K562 (cell line): Measurements from ENCODE around the gene UPP1. TPM values are rescaled to one million over a fixed set of nuclear protein-coding genes. Genes with fewer than 3 reads are reported as not detected.

Source experiments
- AFF1 ChIP-seq, 2 experiments: fragments of 450-650 bp; IDR thresholded peaks; 2 replicates each; pipeline ENCODE4 v1.6.1; 2018; ENCODE audit warnings: mild to moderate bottlenecking in 2 of 2, low read depth in 1 of 2; ENCODE audit not compliant: partially characterized antibody in 2 of 2
- CEBPG ChIP-seq, 3 experiments: fragments of 200-800 bp in 1 of 3; sonication (Bioruptor generic) in 1 of 3; sonication (generic) in 1 of 3; formaldehyde crosslinking in 1 of 3; IDR thresholded peaks in 2 of 3; conservative IDR thresholded peaks in 1 of 3; 2 replicates each; pipeline versions ENCODE4 v1.6.1 to v1.8.0; 2016 to 2022; ENCODE audit warnings: missing compliant biosample characterization in 2 of 3, missing genetic modification characterization in 2 of 3, mild to moderate bottlenecking in 1 of 3, missing genetic modification reagents in 1 of 3
- CTBP1 ChIP-seq: fragments of 450-650 bp; IDR thresholded peaks from 2 replicates; pipeline ENCODE4 v1.6.1; 2016; ENCODE audit warnings: borderline replicate concordance
- HDAC6 ChIP-seq: IDR thresholded peaks from 2 replicates; pipeline ENCODE4 v1.6.1; 2012; ENCODE audit warnings: low read depth, mild to moderate bottlenecking, control low read depth, inconsistent platforms, low read length, moderate library complexity
- HDAC8 ChIP-seq: fragments of 450-650 bp; IDR thresholded peaks from 2 replicates; pipeline ENCODE4 v1.6.1; 2016; ENCODE audit warnings: mild to moderate bottlenecking, missing genetic modification characterization, moderate library complexity, missing compliant biosample characterization
- KHSRP ChIP-seq: fragments of 450-650 bp; IDR thresholded peaks from 2 replicates; pipeline ENCODE4 v1.6.1; 2017
- MCM2 ChIP-seq: fragments of 450-650 bp; IDR thresholded peaks from 2 replicates; pipeline ENCODE4 v1.6.1; 2017; ENCODE audit warnings: low read depth, mild to moderate bottlenecking
- MXD1 ChIP-seq: fragments of 250-450 bp; sonication (Bioruptor Pico); IDR thresholded peaks from 2 replicates; pipeline ENCODE4 v1.8.0; 2021; ENCODE audit warnings: borderline replicate concordance, mild to moderate bottlenecking, moderate library complexity; ENCODE audit not compliant: poor library complexity, severe bottlenecking
- PHF21A ChIP-seq: fragments of 450-650 bp; IDR thresholded peaks from 2 replicates; pipeline ENCODE4 v1.6.1; 2017; ENCODE audit warnings: low read depth, borderline replicate concordance
- PURB ChIP-seq: sonication (generic); formaldehyde crosslinking; IDR thresholded peaks from 2 replicates; pipeline ENCODE4 v1.9.0; 2021; ENCODE audit warnings: low read depth, mild to moderate bottlenecking, missing genetic modification reagents
- RAD51 ChIP-seq: fragments of 450-650 bp; IDR thresholded peaks from 2 replicates; pipeline ENCODE4 v1.7.1; 2016; ENCODE audit warnings: low read depth, mild to moderate bottlenecking, borderline replicate concordance
- SREBF1 ChIP-seq: fragments of 150-350 bp; IDR thresholded peaks from 2 replicates; pipeline ENCODE4 v1.6.1; 2014; ENCODE audit warnings: antibody characterized with exemption, low read depth, low read length, borderline replicate concordance
- ZNF133 ChIP-seq: fragments of 250-450 bp; sonication (Bioruptor Pico); IDR thresholded peaks from 2 replicates; pipeline ENCODE4 v1.4.0; 2020; ENCODE audit warnings: mild to moderate bottlenecking
- ZNF740 ChIP-seq, 3 experiments: fragments of 200-800 bp in 1 of 3; sonication (Bioruptor generic) in 1 of 3; sonication (generic) in 1 of 3; formaldehyde crosslinking in 1 of 3; IDR thresholded peaks; 2 replicates each; pipeline versions ENCODE4 v1.6.1 to v1.8.0; 2016 to 2022; ENCODE audit warnings: mild to moderate bottlenecking in 2 of 3, missing compliant biosample characterization in 2 of 3, missing genetic modification characterization in 2 of 3, missing genetic modification reagents in 1 of 3
- ZNF780A ChIP-seq: fragments of 250-450 bp; sonication (Bioruptor Pico); IDR thresholded peaks from 2 replicates; pipeline ENCODE4 v1.5.0; 2021; ENCODE audit warnings: mild to moderate bottlenecking
- ZNF830 ChIP-seq: fragments of 250-450 bp; sonication (Bioruptor Pico); IDR thresholded peaks from 2 replicates; pipeline ENCODE4 v1.5.0; 2021; ENCODE audit warnings: mild to moderate bottlenecking
- polyA plus RNA-seq, 8 experiments: library from polyadenylated mRNA; depleted of rRNA in 4 of 8; stranded (reverse) in 5 of 8; unstranded in 3 of 8; fragments of >200 nt; fragmentation: Nextera tagmentation in 2 of 8; fragmentation: Illumina TruSeq in 1 of 8; extraction: Ambion mirVana in 2 of 8; extraction: Trizol in 1 of 8; gene quantifications; 2 replicates each; pipeline versions ENCODE4 v1.2.1 to v1.2.3, GENCODE V29; 2011 to 2014; ENCODE audit warnings: inconsistent platforms in 1 of 8, missing spikeins in 1 of 8
- total RNA-seq, 7 experiments: library from RNA; depleted of rRNA in 6 of 7; stranded (reverse); fragments of >200 nt in 6 of 7; fragmentation: Illumina TruSeq in 2 of 7; extraction: Trizol in 2 of 7; gene quantifications; 2 replicates each; pipeline versions ENCODE4 v1.2.1 to v1.2.3, GENCODE V29; 2011 to 2021; ENCODE audit warnings: low replicate concordance in 1 of 7
- TF ChIP-seq, protein P1 (sequence below): sonication (generic); formaldehyde crosslinking; IDR thresholded peaks from 2 replicates; pipeline ENCODE4 v1.8.1; 2022; ENCODE audit warnings: missing genetic modification reagents
- TF ChIP-seq, protein P2 (sequence below), 2 experiments: fragments of 450-650 bp in 1 of 2; sonication (generic) in 1 of 2; formaldehyde crosslinking in 1 of 2; IDR thresholded peaks in 1 of 2; conservative IDR thresholded peaks in 1 of 2; 2 replicates each; pipeline versions ENCODE4 v1.6.1 to v1.8.1; 2016 to 2023; ENCODE audit warnings: mild to moderate bottlenecking in 2 of 2, moderate library complexity in 2 of 2, inconsistent platforms in 1 of 2, missing genetic modification reagents in 1 of 2

UPP1 gene
- total and polyA plus RNA-seq, 9 of the 15 experiments (the other 6 are each of a cell fraction or from before 2014, with no cell fraction given) = 0.38 to 2.4 (median 0.61) TPM

DNA sequence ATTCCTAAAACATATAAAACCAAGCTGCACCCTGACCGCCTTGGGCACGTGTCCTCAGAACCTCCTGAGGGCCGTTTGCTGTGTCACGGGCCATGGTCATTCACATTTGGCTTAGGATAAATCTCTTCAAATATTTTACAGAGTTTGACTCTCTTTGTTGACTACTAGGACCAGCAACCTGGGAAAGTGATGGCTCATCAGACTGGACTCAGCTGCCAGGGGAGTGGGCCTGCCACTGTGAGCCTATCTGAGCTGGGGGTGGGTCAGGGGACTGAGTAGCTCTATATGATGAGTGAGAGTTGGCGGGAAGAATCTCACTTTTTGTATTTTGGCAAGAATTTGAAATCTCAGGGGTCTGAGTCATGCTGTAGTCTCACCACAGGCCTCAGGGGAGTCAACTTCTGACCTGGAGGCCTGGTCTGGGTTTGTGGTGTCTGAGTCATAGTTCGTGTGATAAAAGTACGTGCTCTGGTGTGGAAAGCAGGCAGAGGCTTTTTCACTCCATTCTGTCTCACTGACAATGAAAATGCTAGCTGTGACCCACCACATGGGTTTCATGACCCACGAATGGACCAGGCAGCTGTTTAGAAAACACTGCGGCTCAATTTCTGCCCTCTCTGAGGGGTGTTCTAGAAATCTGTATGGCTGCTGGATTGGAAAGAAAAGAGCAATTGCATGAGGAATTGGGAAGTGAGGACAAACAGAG is 4.2 kb upstream of the UPP1 start (continued):
- no peak for TF ChIP-seq MXD1 (CRISPR knock-in tag)
- no peak for TF ChIP-seq ZNF133 (CRISPR knock-in tag)
- 0 out of 2 replicates have a peak, but pooled peaks have one; percentile 6 for TF ChIP-seq CEBPG (CRISPR knock-in tag; IDR thresholded peaks at IDR 0.05)
- no peak; a peak in 1 of 4 replicates for TF ChIP-seq CEBPG (tag; conservative IDR thresholded peaks at IDR 0.05 in 1 of 2, IDR thresholded peaks at IDR 0.05 in 1 of 2)
- TF ChIP-seq MCM2 = no peak
- peak; percentile 32; the same call in 1 of the 2 replicates for TF ChIP-seq CTBP1
- no peak for TF ChIP-seq SREBF1
- TF ChIP-seq, protein P1, sequence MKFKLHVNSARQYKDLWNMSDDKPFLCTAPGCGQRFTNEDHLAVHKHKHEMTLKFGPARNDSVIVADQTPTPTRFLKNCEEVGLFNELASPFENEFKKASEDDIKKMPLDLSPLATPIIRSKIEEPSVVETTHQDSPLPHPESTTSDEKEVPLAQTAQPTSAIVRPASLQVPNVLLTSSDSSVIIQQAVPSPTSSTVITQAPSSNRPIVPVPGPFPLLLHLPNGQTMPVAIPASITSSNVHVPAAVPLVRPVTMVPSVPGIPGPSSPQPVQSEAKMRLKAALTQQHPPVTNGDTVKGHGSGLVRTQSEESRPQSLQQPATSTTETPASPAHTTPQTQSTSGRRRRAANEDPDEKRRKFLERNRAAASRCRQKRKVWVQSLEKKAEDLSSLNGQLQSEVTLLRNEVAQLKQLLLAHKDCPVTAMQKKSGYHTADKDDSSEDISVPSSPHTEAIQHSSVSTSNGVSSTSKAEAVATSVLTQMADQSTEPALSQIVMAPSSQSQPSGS (CRISPR knock-in tag) = no peak
- TF ChIP-seq AFF1 (IDR thresholded peaks at IDR 0.05; ENCODE audit: low read depth in 1 of 2, partially characterized antibody in 2 of 2) = no peak
- TF ChIP-seq RAD51 = no peak
- no peak for TF ChIP-seq PURB (CRISPR knock-in tag)
- TF ChIP-seq KHSRP = no peak
- 0 out of 2 replicates have a peak, but pooled peaks have one; percentile 12 for TF ChIP-seq PHF21A
- no peak for TF ChIP-seq ZNF830 (CRISPR knock-in tag)
- TF ChIP-seq HDAC8 = peak; percentile 63; the same call in 1 of the 2 replicates
- TF ChIP-seq, protein P2, sequence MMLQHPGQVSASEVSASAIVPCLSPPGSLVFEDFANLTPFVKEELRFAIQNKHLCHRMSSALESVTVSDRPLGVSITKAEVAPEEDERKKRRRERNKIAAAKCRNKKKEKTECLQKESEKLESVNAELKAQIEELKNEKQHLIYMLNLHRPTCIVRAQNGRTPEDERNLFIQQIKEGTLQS (IDR thresholded peaks at IDR 0.05) = peak; percentile 96
- TF ChIP-seq, protein P2 (CRISPR knock-in tag; conservative IDR thresholded peaks at IDR 0.05) = no peak; the same call in 1 of the 2 replicates
- no peak for TF ChIP-seq ZNF740 (CRISPR knock-in tag; IDR thresholded peaks at IDR 0.05)
- TF ChIP-seq ZNF740 (tag; IDR thresholded peaks at IDR 0.05) = no peak
- no peak for TF ChIP-seq HDAC6
- no peak for TF ChIP-seq ZNF780A (CRISPR knock-in tag)
